HG03565 (cell line): ENCODE data around the gene OR51B2.

Source experiments
- ATAC-seq: cut with Tn5 transposase; IDR thresholded peaks from one replicate; pipeline ENCODE4 v1.9.1; 2021; ENCODE audit warnings: mild to moderate bottlenecking, moderate library complexity; ENCODE audit not compliant: unreplicated experiment

The OR51B2 gene

DNA sequence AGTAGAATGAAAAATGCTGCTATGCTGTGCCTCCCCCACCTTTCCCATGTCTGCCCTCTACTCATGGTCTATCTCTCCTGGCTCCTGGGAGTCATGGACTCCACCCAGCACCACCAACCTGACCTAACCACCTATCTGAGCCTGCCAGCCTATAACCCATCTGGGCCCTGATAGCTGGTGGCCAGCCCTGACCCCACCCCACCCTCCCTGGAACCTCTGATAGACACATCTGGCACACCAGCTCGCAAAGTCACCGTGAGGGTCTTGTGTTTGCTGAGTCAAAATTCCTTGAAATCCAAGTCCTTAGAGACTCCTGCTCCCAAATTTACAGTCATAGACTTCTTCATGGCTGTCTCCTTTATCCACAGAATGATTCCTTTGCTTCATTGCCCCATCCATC lies 39.5 kb downstream of the OR51B2 start:
- ATAC-seq = no peak

DNA sequence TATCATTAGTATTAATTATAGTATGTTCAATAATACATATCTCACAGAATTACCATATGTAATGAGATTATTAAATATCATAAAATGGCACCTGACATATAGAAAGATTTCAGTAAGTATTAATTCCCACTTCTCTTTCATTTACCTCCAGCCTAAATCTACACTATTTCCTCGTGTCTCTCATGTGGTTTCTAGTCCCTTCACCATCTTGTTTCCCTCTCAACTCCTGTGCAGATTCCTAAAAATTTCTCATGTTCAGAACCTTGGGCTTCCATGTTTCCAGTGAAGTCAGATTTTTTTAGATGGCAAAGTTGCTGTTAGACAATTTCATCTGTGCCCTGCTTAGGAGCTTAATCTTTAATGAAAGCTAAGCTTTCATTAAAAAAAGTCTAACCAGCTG lies 40.2 kb downstream of the OR51B2 start:
- ATAC-seq = no peak

DNA sequence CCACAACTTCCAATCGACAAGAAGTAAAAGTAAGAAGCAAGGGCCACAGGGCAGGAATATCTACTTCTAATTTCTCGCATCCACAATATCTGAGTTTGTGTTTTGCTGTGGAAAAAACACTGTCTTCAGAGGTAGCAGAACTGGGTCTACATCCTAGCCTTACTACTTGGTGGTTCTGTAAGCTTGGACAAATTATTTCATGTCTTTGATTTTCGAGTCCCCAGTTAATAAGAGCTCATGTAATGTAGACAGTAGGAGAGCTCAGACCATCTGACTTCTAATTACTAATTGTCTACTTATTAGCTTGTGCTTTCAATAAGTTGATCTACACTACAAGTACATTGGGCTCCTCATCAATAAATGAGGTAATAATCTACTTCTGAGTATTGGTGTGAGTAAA lies 41.0 kb downstream of the OR51B2 start:
- no peak for ATAC-seq

GRCh38 chr11:5282628-5283027 lies 41.5 kb downstream of the OR51B2 start:
- ATAC-seq = no peak

GRCh38 chr11:5281596-5281995 lies 42.5 kb downstream of the OR51B2 start:
- no peak for ATAC-seq

DNA sequence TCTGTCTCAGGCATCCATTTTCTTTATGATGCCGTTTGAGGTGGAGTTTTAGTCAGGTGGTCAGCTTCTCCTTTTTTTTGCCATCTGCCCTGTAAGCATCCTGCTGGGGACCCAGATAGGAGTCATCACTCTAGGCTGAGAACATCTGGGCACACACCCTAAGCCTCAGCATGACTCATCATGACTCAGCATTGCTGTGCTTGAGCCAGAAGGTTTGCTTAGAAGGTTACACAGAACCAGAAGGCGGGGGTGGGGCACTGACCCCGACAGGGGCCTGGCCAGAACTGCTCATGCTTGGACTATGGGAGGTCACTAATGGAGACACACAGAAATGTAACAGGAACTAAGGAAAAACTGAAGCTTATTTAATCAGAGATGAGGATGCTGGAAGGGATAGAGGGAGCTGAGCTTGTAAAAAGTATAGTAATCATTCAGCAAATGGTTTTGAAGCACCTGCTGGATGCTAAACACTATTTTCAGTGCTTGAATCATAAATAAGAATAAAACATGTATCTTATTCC lies 43.5 kb downstream of the OR51B2 start:
- ATAC-seq = peak; percentile 90

GRCh38 chr11:5279471-5280090 lies 44.5 kb downstream of the OR51B2 start:
- ATAC-seq = no peak

DNA sequence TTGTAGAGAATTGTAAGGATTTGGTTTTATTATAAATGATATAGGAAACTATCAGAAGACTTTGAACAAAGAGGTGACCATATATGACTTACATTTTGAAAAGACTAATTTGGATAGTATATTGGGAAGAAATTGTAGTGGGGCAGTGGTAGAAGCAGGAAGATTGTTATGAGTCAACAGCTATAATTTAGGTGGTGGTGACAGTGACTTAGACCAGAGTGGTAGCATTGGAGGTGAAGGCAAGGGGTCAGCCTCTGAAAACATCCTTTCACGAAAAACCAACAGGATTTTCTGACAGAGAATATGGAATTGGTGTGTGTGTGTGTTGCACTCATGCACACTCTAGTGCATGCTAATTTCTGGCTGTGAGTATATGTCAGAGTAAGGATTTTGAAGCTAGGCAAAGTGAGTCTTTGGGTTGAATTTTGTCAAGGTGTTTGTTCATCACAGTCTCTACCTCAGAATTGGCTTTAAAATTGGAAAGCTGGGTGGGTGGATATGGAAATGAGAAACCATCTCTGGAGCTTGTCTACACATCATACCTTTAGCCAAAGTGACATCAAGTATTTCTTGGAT lies 46.2 kb downstream of the OR51B2 start:
- ATAC-seq = peak; percentile 54

DNA sequence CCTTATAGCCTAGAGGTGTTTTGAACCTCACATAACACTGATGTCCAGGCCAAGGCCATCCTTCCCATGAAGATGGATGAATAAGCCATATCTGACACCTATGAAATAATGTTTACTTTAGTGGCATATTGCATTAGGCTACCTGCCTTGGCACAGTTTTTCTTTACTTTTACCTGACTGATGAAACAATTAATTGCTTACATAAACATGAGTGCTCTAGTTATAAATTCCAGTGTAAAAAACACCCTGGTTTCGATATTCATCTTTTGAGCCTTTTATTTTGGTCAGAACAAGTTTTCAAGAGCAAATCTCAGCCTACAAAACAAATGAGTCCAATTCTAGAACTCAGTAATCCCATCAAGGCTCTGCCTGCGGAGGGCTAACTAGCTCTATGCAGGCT lies 47.4 kb downstream of the OR51B2 start:
- ATAC-seq = no peak

DNA sequence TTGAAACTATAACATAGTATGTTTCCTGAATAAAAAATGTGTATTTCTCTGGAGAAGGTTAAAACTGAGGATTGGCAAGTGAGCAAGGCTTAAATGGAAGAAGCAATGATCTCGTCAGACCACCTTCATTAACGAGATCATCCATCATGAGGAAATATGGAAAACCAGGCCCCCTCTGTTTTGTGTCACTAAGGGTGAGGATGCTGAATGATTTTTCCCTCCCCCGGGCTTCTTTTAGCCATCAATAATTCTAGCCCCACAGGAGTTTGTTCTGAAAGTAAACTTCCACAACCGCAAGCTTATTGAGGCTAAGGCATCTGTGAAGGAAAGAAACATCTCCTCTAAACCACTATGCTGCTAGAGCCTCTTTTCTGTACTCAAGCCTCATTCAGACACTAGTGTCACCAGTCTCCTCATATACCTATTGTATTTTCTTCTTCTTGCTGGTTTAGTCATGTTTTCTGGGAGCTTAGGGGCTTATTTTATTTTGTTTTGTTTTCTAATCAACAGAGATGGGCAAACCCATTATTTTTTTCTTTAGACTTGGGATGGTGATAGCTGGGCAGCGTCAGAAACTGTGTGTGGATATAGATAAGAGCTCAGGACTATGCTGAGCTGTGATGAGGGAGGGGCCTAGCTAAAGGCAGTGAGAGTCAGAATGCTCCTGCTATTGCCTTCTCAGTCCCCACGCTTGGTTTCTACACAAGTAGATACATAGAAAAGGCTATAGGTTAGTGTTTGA lies 48.6 kb downstream of the OR51B2 start:
- no peak for ATAC-seq

DNA sequence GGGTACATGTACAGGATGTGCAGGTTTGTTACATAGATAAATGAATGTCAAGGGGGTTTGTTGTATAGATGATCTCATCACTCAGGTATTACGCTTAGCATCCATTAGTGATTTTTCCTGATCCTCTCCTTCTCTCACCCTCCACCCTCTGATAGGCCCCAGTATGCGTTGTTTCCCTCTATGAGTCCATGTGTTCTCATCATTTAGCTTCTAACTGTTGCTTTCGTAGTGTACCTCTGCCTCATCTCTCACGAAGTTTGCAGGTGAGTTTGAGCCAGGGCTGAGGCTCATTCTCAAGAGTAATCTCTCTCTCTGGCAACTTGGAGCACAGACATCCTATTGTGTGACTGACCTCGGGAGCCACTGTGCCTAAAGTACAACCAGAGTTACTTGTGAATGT lies 49.7 kb downstream of the OR51B2 start:
- ATAC-seq = no peak
